ENCODE results near the gene ANKRD16.
"Not testable (repeated sequence)": the region's sequence is repeated elsewhere in the genome, so short reads cannot be mapped to it uniquely, and the experiment has no call there.

Gene ANKRD16

DNA sequence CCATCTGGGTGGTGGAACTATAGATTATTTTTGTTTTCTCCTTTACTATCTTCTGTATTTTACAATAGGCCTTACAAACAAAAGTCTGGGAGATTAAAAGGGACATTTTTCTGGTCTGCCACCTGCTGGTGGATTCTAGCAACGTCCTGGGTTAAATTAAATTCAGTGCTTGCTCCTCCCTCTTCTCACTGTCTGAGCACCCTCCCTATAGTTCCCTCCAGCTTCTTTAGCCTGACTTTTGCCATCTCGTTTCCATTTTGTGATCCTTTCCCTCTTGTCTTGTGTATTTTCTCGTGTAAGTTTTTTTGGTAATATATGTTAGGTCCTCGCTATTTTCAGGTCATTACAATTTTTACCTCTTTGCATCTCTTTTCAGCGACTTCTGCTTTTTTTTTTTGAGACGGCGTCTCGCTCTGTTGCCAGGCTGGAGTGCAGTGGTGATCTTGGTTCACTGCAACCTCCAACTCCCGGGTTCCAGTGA lies 16.1 kb downstream of the ANKRD16 start:
- DNase-seq (ENCODE audit: low read depth), result peak; percentile 61

DNA sequence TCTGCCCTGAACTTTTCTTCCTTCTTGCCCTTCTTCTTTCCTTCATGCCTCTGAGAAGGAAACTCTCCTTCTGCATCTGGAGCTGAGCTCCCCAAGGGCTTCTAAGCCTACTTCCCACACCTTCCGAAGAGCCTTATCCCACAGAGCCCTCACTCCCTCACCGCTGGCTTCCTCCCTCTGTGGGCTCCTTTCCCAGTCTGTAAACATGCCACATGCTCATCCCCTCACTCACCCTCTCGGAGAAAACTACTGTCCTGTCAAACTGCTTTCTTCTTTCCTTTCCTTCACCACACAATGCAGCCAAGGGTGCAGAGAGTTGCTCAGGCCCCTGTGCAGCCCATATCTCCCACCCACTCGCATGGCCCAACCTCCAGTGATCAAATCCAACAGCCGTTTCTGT lies 18.1 kb downstream of the ANKRD16 start:
- DNase-seq (ENCODE audit: low read depth), result no peak

DNA sequence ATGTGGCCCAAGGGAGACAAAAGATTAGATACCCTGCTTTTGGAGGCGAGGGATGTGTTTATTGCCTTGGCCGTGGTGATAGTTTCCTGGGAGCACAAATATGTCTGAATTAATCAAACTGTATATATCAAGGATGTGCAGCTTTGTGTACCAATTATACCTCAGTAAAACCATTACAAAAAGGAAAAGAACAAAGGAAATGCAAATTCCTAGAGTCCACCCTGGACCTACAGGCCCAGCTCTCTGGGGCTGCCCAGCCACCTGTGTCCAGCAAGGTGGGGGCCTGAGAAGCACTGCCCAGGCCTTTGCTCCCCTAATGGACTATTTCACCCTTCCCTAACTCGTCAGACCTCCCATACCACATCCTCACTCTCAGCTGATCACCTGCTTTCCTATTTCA lies 20.5 kb downstream of the ANKRD16 start:
- DNase-seq (ENCODE audit: low read depth), result no peak

DNA sequence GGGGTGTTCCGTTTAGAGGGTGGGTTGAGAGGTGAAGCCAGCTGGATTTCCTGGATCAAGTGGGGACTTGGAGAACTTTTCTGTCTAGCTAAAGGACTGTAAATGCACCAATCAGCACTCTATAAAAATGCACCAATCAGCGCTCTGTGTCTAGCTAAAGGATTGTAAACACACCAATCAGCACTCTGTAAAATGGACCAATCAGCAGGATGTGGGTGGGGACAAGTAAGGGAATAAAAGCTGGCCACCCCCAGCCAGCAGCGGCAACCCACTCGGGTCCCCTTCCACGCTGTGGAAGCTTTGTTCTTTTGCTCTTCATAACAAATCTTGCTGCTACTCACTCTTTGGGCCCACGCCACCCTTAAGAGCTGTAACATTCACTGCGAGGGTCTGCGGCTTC lies 21.3 kb downstream of the ANKRD16 start:
- DNase-seq (ENCODE audit: low read depth), result not testable (repeated sequence)

DNA sequence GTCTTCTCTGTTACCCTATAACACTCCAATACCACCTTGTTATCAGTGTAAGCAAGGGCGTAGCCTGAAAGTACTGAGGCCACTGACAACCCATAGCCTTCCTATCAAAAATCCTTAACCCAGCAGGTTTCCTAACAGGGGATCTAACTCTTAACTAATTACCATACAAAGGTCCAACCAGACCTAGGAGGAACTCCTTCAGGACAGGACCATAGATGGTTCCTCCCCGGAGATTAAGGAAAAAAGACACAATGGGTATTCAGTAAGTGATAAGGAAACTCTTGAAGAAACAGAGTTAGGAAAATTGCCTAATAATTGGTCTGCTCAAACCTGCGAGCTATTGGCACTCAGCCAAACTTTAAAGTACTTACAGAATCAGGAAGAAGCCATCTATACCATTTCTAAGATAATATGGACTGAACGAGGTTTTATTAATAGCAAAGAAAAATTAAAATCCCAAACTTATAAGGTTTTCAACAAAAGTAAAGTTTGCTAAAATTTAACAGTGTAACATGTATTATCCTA lies 22.5 kb downstream of the ANKRD16 start:
- not testable (repeated sequence) for DNase-seq (ENCODE audit: low read depth)

DNA sequence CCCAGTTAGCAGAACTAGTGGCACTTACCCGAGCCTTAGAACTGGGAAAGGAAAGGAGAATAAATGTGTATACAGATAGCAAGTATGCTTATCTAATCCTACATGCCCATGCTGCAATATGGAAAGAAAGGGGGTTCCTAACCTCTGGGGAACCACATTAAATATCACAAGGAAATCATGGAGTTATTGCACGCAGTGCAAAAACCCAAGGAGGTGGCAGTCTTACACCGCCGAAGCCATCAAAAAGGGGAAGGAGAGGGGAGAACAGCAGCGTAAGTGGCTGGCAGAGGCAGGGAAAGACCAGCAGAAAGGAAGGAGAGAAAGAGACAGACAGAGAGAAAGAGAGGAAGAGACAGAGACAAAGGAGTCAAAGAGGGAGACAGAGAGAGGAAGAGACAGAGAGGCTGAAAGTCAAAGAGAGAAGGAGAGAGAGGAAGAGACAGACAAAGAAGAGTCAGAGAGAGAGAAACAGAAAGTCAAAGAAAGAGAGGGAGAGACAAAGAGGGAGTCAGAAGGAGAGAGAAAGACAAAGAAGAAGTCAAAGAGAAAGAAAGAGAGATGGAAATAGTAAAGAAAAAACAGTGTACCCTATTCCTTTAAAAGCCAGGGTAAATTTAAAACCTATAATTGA lies 23.1 kb downstream of the ANKRD16 start:
- DNase-seq (ENCODE audit: low read depth), result not testable (repeated sequence)

DNA sequence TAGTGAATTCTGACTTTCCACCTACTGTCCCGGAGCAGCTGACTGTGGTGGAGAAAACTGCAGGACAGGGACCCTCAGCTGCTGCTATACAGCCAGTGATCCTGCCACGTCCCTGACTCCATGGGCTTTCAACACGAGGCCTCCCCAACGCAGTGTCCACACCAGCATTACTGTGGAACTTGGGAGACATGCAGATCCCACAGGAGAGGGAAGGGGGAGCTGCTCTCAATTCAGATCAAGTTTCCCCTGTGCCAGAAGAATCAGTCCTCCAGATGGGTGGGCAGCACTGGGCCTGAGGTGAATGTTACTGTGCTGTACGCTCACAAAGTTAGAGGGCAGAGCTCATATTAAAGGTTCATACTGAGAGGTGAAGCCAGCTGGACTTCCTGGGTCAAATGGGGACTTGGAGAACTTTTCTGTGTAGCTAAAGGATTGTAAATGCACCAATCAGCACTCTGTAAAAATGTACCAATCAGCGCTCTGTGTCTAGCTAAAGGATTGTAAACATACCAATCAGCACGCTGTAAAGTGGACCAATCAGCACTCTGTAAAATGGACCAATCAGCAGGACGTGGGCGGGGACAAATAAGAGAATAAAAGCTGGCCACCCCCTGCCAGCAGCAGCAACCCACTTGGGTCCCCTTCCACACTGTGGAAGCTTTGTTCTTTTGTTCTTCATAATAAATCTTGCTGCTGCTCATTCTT lies 26.6 kb downstream of the ANKRD16 start:
- not testable (repeated sequence) for DNase-seq (ENCODE audit: low read depth)

DNA sequence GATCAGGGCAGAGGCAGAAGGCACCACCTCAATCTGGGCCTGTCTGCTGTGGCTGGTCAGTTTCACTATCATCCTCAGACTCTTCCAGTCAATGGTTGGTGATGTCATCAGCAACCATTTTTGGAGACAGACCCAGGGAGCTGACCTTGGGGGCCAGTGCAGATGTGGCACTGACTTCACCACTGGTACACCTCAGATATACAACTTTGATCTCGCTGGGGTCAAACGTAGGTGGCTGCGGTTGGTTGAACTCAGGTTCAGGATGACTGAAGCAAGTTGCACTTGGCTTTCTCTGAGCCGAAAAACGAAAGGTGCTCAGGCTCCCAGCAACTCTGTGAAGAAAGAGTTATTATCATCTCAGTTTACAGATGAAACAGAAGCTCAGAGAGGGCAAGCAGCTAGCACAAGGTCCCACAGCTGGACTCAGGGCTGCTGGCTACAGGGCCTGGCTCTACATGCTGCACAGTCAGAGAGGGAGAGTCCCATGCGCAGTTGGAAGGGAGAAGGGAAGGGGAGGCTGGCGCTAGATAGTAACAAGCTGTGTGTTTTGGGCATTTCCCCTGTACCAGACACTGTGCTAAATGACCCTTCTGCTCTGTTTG lies 27.2 kb downstream of the ANKRD16 start:
- DNase-seq (ENCODE audit: low read depth), result no peak

DNA sequence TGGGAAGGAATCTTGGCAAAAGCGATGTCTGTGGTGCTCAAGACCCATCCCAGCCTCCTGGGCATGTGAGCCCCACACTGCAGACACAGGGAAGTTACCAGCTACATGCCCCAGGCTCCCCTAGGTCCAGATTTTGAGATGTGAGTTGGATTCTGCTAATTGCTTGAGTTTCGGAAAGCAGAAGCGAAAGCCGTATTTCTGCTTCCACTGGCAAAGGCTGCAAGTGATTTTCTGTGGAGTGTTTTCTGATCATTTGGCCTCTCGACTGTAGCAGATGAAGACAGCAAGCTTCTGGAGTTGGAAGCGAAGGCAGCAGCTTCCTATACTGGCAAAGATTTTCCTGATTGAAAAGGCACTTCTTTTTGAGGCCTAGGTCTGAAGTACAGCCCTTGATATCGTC lies 29.6 kb downstream of the ANKRD16 start:
- no peak for DNase-seq (ENCODE audit: low read depth)

DNA sequence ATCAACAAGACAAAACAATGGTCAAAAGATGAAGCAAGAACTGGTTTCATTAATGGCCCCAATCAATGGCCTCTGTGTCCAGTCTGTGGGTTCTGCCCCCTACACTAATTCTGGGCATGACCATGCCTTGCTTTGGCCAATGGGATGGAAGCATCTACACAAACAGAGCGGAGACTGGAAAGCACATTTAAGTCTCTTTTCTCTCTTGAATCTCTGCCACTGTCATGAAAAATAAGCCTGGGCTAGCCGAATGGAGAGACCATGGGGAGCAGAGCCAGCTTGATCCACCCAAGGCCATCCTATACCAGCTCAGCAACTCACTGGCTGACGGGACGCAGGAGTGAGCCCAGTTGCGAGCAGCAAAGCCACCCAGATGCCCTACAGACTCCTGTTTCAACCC lies 30.9 kb downstream of the ANKRD16 start:
- DNase-seq (ENCODE audit: low read depth), result no peak

DNA sequence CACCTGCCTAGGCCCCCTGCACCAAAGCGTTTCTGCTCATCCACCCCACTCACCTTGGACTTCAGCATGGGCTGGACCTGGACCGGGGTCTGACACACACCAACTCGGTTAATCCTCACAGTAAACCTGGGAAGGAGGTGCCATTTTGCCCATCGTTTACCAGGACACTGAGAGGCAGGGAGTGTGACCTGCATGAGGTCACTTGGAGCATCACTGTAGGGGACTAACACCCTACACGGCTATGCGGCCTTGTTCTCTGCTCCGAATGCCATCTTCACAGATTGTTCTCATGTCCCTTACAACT lies 33.0 kb downstream of the ANKRD16 start:
- DNase-seq (ENCODE audit: low read depth), result no peak

DNA sequence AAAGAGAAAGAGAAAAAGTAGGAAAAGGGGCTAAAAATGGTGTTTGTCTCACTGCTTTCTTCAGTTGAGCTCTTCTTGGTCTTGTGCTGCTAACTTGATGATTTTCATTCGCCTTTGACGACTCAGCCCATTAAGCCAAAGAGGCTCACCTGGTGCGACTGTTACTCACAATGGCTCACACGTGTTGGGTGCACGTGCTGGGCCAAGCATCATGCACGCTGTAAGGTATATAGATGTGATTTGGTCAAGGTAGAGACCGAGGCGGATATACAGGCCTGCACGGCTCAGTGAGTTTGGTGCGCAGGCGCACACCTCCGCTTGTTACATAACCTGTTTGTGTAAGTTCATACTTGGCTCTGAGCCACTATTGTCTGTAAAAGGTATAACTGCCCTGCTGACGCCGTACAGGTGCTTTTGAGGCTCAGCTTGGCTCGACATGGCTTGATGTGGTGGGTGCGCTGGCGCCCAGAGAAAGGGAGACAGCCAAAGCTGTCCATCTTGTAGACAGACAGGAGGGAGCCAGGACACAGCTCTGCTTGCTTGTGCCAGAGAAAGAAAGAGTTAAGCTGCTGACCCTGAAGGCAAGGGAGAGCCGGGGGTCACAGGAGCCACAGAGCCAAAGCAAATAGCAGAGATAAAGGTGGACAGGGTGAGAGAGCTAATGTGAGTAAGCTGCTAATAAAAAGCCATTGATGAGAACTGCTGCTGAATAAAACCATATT lies 33.6 kb downstream of the ANKRD16 start:
- no peak for DNase-seq (ENCODE audit: low read depth)

DNA sequence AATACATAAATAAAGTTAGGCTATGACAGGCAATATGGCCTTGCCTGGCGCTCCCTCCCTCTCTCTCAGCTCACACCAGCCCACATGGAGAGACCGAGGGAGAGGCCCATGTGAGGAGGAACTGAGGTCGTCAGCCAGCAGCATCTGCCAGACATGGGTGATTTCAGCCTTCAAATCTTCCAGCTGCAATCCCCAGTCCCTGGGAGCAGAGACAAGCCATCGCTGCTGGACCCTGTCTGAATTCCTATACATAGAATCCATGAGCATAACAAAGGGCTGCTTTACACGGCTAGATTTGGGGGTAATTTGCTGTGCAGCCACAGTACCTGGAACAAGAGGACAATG lies 35.6 kb downstream of the ANKRD16 start:
- no peak for DNase-seq (ENCODE audit: low read depth)

DNA sequence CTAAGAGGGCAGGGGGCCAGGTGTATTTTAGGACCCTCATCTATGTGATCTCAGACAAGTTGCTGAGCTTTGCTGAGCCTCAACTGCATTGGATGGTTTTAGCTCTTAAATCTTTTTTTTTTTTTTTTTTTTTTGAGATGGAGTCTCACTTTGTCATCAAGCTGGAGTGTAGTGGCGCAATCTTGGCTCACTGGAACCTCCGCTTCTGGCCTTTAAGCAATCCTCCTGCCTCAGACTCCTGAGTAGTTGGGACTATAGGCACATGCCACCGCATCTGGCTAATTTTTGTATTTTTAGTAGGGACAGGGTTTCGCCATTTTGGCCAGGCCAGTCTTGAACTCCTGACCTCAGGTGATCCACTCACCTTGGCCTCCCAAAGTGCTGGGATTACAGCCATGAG lies 43.0 kb downstream of the ANKRD16 start:
- DNase-seq (ENCODE audit: low read depth), result peak; percentile 19

DNA sequence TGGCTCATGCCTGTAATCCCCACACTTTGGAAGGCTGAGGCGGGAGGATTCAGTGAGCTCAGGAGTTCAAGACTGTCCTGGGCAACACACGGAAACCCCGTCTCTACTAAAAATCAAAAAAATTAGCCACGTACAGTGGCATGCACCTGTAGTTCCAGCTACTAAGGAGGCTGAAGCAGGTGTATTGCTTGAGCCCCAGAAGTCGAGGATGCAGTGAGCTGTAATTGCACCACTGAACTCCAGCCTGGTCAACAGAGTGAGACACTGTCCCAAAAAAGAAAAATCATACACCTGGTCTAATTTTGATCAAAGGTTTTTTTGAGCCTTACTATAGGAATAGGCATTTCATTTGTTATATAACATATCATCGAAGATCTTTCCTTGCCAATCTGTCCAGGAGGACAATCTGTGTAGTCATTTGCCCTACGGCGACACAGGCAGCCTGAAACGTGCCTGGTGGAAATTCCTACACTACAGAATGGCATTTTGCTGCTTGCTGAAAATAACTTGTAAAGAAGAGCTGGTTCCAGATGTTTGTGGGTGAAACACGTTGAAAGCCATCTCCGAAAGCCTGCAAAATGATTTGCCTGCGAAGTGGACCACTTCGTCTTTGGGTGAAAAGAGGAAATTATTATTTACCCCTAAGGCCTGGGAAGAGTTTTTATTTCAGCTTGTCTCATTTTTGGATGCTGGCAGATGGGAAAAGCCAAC lies 45.2 kb downstream of the ANKRD16 start:
- DNase-seq (ENCODE audit: low read depth), result peak; percentile 35

DNA sequence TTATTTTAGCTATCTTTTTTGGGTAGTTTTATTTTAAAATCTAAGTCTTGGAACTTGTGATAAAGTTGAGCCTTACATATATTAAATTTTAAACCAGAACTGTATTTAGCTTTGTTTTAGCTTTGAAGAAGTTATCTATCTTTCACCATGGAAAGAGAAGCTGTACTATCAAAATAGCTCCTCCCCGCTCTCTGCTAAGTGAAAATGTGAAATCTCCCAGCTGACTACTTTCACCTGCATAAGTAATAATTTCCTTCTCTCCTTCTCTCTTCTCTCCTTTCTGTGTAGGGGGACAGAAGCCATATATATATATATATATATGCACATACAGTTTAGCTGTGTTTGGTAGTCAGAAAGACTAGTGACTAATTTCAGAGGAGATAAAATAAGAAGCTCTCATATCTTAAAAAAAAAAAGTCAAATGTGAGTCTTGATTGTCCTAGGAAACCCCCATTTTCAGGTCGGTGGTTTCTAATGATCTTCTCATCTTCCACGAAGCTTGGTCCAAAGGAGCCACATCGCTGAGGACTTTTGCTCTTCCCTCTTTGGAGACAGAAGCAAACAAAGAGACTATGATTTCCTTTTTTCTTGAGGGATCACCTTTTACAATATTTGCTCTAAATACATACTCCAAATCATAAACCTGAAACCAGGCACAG lies 45.9 kb downstream of the ANKRD16 start:
- no peak for DNase-seq (ENCODE audit: low read depth)

DNA sequence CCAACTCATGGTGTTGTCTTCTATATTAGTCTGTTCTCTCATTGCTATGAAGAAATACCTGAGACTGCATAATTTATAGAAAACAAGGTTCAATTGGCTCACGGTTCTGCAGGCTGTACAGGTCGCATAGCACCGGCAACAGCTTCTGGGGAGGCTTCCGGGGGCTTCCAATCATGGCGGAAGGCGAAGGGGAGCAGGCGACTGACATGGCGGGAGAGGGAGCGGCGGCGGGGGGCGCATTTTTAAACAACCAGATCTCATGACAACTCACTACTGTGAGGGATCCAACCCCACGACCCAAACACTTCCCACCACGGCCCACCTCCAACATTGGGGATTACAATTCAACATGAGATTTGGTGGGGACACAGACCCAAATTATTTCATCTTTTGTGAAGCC lies 47.7 kb downstream of the ANKRD16 start:
- no peak for DNase-seq (ENCODE audit: low read depth)

DNA sequence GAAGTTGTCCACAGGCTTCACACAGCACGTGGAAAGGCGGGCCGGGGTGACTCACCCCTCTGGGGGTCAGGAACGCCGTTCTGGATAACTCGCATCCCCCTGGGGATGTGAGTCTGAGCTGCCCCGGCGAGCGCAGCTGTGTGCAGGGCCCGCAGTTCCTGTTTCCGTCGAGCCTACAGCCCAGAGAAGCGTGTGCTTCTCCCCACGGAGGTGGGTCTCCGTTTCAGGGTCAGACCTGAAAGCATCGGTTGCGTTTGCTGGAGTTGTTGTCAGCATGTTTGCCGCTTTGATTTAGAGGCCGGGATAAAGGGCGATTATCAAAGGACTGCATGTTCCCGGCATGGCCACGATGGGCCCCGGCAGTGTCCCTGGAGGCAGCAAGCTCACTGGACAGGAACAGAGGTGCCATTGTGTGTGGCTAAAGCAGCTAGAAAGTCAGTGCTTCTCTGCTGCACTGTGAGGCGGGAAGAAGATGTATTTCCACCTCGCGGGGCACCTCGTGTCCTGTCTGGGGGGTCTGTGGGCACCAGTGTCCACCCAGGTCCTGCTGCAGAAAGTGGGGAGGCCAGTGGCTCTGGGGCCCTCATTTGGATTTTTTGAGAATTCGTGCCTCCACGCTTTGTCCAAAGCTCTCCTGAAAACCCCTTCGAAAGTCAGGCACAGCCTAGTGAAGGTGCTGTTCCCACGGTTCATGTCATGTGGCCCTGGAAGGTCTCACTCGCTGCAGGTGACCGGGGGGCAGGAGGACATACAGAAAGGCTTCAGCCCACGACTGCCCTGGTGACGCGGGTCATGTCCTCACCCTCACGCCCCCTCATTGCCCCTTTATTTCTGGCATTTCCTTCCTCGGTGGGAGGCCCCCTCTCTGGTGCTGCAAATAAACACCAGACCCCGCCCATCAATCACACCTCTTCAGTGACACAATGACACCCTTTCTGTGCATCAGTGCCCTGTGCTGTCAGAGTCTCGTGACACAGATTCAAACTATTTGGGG lies 49.1 kb downstream of the ANKRD16 start:
- no peak for DNase-seq (ENCODE audit: low read depth)

DNA sequence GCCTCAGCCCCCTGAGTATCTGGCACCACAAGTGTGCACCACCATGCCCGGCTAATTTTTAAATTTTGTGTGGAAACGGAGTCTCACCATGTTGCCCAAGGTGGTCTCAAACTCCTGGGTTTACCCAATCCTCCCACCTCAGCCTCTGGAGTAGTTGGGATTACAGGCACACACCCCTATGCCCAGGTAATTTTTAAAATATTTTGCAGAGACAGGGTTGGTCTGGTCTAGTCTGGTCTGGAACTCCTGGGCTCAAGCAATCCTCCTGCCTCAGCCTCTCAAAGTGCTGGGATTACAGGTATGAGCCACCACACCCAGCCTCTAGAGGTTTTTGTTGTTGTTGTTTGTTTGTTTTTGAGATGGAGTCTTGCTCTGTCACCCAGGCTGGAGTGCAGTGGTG lies 53.5 kb downstream of the ANKRD16 start:
- not testable (repeated sequence) for DNase-seq (ENCODE audit: low read depth)

DNA sequence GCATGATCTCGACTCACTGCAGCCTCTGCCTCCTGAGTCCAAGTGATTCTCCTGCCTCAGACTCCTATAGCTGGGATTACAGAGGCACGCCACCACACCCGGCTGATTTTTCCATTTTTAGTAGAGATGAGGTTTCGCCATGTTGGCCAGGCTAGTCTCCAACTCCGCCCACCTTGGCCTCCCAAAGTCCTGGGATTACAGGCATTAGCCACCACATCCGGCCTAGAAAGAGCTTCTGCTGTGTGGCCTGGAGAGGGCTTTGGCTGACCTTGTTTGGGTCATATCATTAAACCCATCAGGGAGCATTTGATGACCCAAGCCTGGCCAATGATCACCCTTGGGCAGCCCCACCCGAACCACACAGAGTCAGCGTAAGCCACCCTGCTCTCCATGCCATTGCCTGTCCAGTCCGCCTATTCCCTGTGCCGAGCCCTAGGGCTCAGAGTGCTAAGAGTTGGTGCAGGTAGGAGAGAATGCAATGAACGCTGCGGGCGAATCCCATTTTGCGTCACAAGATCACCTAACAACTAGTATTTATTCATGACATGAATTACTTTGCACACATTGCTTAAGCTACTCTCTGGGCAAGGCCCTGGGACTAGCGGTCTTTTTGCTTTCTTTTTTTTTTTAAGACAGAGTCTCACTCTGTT lies 54.1 kb downstream of the ANKRD16 start:
- DNase-seq (ENCODE audit: low read depth), result no peak

Data from fibroblast of gingiva (primary cell).